Measurements from ENCODE around the gene SLC25A26. TPM values are rescaled to one million over a fixed set of nuclear protein-coding genes. Genes with fewer than 3 reads are reported as not detected.

Gene SLC25A26
- total RNA-seq, 1 experiment from 2014 or later, result 23.8 TPM

GRCh38 chr3:66326340-66326739 is 105.5 kb downstream of the SLC25A26 start:
- Histone ChIP-seq H3K9me3 (ENCODE audit: control insufficient read depth in 1 of 2, insufficient read depth in 1 of 2, low read depth in 1 of 2, low read length in 2 of 2) (no peaks in the 10 kb centered on the region), H3K36me3 (ENCODE audit: control insufficient read depth in 1 of 2, insufficient read depth in 2 of 2, low read length in 2 of 2) (no peaks in the 10 kb centered on the region), H3K79me2 (ENCODE audit: insufficient read depth, low read length) (no peaks in the 10 kb centered on the region), H3K4me3 (replicated peaks in 1 of 2; ENCODE audit: low read depth in 1 of 2, low read length in 2 of 2) (no peak overlapping the region), H3K9ac (ENCODE audit: low read length) (no peak overlapping the region), H2AFZ (ENCODE audit: low read depth, low read length, poor library complexity, severe bottlenecking) (no peak overlapping the region), H3K4me1 (ENCODE audit: control insufficient read depth in 1 of 2, insufficient read depth in 2 of 2, low read length in 2 of 2) (peaks cover 3 to 7% of the 10 kb centered on the region in 2 experiments; a peak in 2 of 4 replicates), H3K27ac (ENCODE audit: low read depth, low read length) (no peak overlapping the region), H4K20me1 (ENCODE audit: insufficient read depth) (no peaks in the 10 kb centered on the region), H3K4me2 (ENCODE audit: low read length) (no peak overlapping the region), H3K9me2 (ENCODE audit: insufficient read depth) (no peaks in the 10 kb centered on the region), H3K27me3 (ENCODE audit: insufficient read depth, low read length) (no peaks in the 10 kb centered on the region)
- intact Hi-C loops (cut with micrococcal nuclease), result no loop called here
- no TSS peak for BruUV-seq (replicated peaks)
- ChIA-PET POLR2A (no interaction called here), CTCF (no interaction called here), RAD21 (ENCODE audit: low non-redundant PET in 1 of 2, low total read pairs in 2 of 2, uncharacterized antibody in 2 of 2, unreplicated experiment in 2 of 2) (no interaction called here)
- ATAC-seq (no peak), DNase-seq (ENCODE audit: low read depth, low spot score) (no peak)
- no peak for TF ChIP-seq EGR1 (IDR thresholded peaks at IDR 0.05; ENCODE audit: low read depth)
- no peak for TF ChIP-seq RAD21 (IDR thresholded peaks at IDR 0.05; ENCODE audit: low read depth)
- no peak for TF ChIP-seq EZH2 (IDR thresholded peaks at IDR 0.05)
- TF ChIP-seq YY1 (IDR thresholded peaks at IDR 0.05; ENCODE audit: extremely low read depth, insufficient replicate concordance, low read depth, low read length), result no peak
- TF ChIP-seq POLR2AphosphoS5 (IDR thresholded peaks at IDR 0.05; ENCODE audit: low read depth, low read length), result no peak
- no peak for TF ChIP-seq ZNF274 (IDR thresholded peaks at IDR 0.05; ENCODE audit: low read depth, low read length)

- ATAC-seq, result no peak
- H3K9ac ChIP-seq (ENCODE audit: low read length), result no peak overlapping the region
- DNase-seq (ENCODE audit: low read depth, low spot score), result no peak
- H3K4me2 ChIP-seq (ENCODE audit: low read length), result no peak overlapping the region
- intact Hi-C loops (cut with micrococcal nuclease), result no loop called here
- TF ChIP-seq CEBPB (IDR thresholded peaks at IDR 0.05; ENCODE audit: low read depth) (no peak), ZNF274 (IDR thresholded peaks at IDR 0.05; ENCODE audit: low read depth, low read length) (no peak), CTCF (IDR thresholded peaks at IDR 0.05 in 2 of 3, conservative IDR thresholded peaks at IDR 0.05 in 1 of 3; ENCODE audit: borderline replicate concordance in 1 of 3, insufficient read depth in 1 of 3, low read depth in 2 of 3, low read length in 2 of 3) (no peak), RAD21 (IDR thresholded peaks at IDR 0.05; ENCODE audit: low read depth) (no peak), POLR2A (IDR thresholded peaks at IDR 0.05; ENCODE audit: borderline replicate concordance, extremely low read depth, insufficient read depth, insufficient read length) (no peak)
- H3K79me2 ChIP-seq (ENCODE audit: insufficient read depth, low read length), result no peaks in the 10 kb centered on the region
- CTCF ChIA-PET, result no interaction called here
- no peaks in the 10 kb centered on the region for H3K9me3 ChIP-seq (ENCODE audit: control insufficient read depth in 1 of 2, insufficient read depth in 1 of 2, low read depth in 1 of 2, low read length in 2 of 2)
- POLR2A ChIA-PET, result no interaction called here
- no peak overlapping the region for H3K4me3 ChIP-seq (replicated peaks in 1 of 2; ENCODE audit: low read depth in 1 of 2, low read length in 2 of 2)
- H3K36me3 ChIP-seq (ENCODE audit: control insufficient read depth in 1 of 2, insufficient read depth in 2 of 2, low read length in 2 of 2), result no peaks in the 10 kb centered on the region
- H3K27me3 ChIP-seq (ENCODE audit: insufficient read depth, low read length), result no peaks in the 10 kb centered on the region
- H4K20me1 ChIP-seq (ENCODE audit: insufficient read depth), result no peaks in the 10 kb centered on the region
- H3K4me1 ChIP-seq (ENCODE audit: control insufficient read depth in 1 of 2, insufficient read depth in 2 of 2, low read length in 2 of 2), result no peaks in the 10 kb centered on the region
- no peak overlapping the region for H2AFZ ChIP-seq (ENCODE audit: low read depth, low read length, poor library complexity, severe bottlenecking)
- RAD21 ChIA-PET (ENCODE audit: low non-redundant PET in 1 of 2, low total read pairs in 2 of 2, uncharacterized antibody in 2 of 2, unreplicated experiment in 2 of 2), result no interaction called here
- no peak overlapping the region for H3K27ac ChIP-seq (ENCODE audit: low read depth, low read length)
- H3K9me2 ChIP-seq (ENCODE audit: insufficient read depth), result no peaks in the 10 kb centered on the region
- no TSS peak for BruUV-seq (replicated peaks)
Observed at GRCh38 chr3:66335671-66336070, 114.9 kb downstream of the SLC25A26 start.

Measured in HCT116 (cell line).